NCI-H2107 (cell line): ENCODE results near the gene ZBTB44.
"Not testable (repeated sequence)": the region's sequence is repeated elsewhere in the genome, so short reads cannot be mapped to it uniquely, and the experiment has no call there.

Experiments used
- DNase-seq: peaks from one replicate; lab custom pipeline; 2025; lab: John Stamatoyannopoulos, UW

ZBTB44 gene

DNA sequence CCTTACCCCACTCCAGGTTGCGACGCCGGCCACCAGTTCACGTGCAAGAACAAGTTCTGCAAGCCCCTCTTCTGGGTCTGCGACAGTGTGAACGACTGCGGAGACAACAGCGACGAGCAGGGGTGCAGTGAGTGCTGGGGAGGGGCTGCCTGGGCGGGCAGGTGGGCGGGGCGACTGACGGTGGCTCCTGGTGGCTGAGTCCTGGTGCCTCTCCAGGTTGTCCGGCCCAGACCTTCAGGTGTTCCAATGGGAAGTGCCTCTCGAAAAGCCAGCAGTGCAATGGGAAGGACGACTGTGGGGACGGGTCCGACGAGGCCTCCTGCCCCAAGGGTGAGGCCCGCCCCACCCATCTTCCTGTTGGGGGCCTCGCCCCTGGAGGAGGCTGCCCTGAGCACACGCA is 116.4 kb downstream of the ZBTB44 start:
- no peak for DNase-seq

DNA sequence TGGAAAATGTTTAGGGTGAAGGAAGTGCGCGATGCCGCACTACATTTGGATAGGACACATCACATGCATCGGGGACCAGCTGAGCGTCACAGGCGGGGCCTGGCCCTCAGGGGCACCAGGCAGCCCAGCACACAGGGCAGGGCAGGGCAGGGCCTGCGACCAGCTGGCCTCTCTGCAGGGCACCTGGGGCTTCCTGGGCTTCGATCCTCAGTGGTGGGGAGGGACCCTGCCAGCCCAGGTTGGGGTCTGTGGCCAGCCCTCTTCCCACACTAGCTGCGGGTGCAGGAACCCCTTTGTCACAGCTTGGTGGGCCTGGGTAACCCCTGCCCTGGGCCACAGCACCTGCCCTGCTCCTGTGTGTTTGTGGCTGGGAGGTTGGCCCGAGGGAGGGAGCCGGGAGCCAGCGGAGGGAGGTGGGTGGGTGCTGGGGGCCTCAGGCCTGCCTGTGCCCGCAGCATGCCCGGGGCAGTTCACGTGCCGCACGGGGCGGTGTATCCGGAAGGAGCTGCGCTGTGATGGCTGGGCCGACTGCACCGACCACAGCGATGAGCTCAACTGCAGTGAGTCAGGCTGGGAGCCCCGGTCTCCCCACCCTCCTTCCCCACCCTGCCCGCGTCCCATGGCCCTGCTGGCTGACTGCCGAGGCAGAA is 117.2 kb downstream of the ZBTB44 start:
- no peak for DNase-seq

DNA sequence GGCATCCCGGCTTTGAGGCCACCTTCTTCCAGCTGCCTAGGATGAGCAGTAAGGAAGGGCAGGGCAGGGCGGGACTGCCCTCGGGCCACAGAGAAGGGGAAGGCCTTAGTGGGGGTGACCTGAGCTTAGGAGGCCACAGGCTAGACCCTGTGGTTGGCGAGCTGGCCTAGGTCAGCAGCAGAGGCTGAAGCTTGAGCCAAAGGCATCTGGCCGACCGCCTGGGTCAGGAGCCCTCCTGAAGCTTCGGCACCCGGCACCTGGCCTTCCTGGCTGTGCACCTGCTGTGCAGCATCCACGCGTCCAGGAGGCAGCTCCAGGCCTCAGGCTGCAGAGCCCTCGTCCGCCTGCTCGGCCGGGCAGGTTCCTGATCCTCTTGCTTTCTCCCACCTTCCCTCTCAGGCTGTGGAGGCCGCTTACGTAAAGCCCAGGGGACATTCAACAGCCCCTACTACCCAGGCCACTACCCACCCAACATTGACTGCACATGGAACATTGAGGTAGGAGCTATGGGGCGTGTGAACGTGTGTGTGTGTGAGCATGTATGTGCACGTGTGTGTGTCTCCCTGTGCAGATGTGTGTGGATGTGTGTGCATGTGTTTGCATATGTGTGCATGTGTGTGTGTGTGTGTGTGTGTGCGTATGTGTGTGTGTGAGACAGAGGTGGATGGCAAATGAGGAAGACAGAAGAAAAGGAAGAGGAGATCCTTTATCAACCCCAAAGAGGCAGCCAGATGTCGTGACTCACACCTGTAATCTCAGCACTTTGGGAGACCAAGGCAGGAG is 120.3 kb downstream of the ZBTB44 start:
- no peak for DNase-seq

DNA sequence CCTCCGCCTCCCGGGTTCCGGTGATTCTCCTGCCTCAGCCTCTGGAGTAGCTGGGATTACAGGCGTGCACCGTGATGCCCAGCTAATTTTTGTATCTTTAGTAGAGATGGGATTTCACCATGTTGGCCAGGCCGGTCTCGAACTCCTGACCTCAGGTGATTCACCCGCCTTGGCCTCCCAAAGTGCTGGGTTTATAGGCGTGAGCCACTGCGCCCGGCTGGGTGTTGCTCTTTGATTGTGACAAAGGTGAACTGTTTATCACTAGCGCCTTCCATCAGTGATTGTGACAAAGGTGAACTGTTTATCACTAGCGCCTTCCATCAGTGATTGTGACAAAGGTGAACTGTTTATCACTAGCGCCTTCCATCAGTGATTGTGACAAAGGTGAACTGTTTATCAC is 121.2 kb downstream of the ZBTB44 start:
- not testable (repeated sequence) for DNase-seq

DNA sequence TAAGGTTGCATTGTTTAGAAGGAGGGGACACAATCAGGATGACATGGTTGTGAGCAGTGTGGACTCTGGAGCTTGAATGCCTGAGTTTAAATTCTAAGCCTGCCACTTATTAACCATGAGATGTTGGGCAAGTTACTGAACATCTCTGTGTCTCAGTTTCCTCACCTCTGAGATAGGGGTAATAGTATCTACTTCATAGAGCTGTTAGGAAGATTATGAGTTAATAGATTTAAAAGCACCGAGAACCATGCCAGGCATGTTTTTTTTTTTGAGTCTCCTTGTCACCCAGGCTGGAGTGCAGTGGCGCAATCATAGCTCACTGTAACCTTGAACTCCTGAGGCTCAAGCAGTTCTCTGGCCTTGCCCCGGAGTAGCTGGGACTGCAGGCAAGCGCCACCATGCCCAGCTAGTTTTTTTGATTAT is 121.9 kb downstream of the ZBTB44 start:
- DNase-seq, result no peak

DNA sequence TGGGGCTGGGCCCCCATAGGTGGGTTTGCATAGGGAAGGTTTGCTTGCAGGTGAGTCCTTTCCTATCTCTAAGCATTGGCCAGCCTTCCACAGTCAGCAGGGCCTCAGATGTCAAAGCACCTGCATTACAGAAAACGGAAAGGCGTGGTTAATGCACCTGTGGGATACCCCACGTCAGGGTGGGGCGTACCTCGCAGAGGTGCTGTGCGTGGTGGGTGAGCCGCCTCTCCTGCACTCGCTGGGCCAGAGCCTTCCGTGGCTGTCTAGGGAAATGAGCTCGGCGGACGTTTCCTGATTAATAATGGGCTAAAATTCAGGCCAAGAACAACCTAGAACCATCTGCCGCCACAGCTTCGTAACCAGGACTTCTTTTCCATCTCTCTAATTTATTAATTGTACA is 122.8 kb downstream of the ZBTB44 start:
- no peak for DNase-seq

DNA sequence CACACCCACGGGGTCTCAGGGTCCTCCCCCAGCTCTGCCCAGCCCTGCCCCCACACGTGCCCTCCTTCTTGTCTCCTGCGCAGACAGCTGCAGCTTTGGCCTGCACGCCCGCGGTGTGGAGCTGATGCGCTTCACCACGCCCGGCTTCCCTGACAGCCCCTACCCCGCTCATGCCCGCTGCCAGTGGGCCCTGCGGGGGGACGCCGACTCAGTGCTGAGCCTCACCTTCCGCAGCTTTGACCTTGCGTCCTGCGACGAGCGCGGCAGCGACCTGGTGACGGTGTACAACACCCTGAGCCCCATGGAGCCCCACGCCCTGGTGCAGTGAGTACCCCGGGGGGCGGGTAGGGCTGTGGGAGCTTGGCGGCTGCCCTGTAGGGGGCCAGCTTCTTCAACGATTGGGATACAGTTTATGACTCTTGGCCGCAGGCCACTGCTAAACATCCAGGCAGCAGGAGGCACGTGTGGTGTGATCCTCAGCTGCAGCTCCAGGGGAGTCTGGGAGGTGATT is 124.3 kb downstream of the ZBTB44 start:
- DNase-seq, result peak; percentile 43

DNA sequence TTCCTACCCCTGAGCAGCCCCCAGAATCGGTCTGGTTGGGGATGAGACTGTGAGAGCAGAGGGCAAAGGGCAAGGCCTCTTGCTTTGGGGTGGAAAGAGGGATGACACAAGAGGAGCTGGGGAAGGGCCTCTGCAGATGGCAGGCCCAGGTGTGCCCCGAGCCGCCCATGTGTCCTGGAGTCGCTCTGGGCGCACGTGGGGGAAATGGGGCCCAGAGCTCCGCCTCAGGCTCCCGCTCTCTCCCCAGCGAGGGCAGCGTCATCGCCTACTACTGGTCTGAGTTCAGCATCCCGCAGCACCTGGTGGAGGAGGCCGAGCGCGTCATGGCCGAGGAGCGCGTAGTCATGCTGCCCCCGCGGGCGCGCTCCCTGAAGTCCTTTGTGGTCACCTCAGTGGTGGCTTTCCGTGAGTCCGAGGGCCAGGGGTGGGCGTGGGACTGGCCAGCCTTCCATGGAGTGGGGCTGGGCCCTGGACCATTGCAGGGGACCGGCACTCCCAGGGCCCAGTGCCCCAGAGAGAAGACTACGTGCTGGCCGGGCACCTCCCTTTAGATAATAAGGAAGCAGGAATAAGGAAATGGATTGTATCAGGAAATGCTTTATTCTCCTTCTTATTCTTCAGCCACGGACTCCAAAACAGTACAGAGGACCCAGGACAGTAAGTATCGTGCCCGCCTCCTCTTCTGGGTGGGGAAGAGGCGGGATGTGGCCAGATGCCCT is 125.1 kb downstream of the ZBTB44 start:
- DNase-seq, result no peak

GRCh38 chr11:130188585-130189347 is 126.0 kb downstream of the ZBTB44 start:
- no peak for DNase-seq

GRCh38 chr11:130188047-130188446 is 126.7 kb downstream of the ZBTB44 start:
- no peak for DNase-seq

DNA sequence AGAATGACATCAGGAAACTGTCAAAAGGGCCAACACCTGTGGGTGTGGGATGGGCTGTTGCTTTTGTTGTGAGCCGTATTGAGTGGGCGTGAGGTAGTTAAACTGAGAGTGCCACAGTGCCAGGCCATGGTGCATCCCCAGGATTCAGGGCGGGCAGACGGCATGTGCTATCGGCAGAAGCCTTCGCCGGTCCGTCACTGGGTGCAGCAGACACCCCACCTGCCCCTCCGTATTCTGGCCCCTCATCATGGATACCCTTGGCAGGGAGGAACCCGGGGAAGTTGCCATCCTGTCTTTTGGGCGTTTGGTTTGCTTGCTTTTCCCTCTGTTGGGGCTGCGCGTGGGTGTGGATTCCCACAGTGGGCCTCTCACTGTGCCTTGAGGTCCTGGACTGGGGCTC is 127.6 kb downstream of the ZBTB44 start:
- no peak for DNase-seq

- DNase-seq, result no peak
These were observed 130.7 kb downstream of the ZBTB44 start for GRCh38 chr11:130183878-130184610.

DNA sequence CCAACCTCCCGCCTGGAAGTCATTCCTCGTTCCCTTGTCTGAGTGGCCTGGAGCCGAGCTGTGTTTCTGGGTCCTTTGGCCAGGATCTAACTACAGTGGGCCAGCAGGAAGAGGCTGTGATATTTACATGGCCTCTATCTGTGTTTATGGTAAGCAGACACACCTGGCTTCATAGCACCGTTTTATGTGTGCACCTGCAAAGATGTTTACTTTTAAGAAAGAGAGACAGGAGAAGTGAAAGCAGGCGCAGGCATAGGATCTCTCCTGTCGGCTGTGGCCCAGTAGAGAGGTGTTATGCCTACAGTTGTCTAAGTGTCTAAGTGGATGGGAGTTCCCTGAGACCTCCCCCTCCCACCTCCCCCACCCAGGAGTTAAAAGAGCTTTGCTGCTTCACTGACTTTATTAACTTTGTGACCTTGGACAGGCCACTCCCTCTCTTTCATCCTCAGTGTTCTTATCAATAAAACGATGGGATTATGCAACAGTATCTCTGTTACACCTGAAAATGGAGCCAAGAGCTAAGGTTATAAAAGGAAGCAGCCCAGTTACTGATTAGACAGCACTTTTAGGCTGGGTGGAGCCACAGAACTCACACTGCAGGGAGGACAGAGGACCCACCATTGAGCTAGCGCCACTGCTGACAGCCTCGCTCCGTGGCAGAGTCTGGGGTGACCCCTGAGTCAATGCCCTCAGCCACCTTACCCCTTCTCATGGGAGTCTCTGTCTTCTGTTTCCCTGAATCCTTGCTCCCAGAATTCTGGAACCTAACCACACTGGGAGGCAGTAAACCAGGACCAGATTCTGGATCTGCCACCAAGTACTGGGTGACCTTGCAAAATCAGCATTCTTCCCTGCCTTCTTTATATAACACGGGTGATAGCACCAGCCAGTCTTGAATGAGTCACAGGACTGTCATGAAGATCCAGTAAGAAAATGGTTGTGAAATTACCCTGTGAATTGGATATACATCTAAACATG is 133.1 kb downstream of the ZBTB44 start:
- DNase-seq, result peak; percentile 35

DNA sequence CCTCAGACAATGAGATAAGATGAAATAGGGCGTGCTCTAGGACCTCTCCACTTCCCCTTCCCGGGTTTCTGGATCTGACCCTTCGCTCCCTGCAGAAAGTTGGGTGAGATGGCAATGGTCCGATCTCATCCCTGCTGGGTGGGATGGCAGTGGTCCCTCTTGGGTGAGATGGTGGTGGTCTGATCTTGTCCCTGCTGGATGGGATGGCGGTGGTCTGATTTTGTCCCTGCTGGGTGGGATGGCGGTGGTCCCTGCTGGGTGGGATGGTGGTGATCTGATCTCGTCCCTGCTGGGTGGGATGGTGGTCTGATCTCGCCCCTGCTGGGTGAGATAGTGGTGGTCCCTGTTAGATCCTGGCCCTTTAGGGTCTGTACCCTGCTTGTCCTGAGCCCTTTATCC is 133.8 kb downstream of the ZBTB44 start:
- no peak for DNase-seq

- no peak for DNase-seq
These were observed 134.2 kb downstream of the ZBTB44 start for GRCh38 chr11:130180491-130180890.

DNA sequence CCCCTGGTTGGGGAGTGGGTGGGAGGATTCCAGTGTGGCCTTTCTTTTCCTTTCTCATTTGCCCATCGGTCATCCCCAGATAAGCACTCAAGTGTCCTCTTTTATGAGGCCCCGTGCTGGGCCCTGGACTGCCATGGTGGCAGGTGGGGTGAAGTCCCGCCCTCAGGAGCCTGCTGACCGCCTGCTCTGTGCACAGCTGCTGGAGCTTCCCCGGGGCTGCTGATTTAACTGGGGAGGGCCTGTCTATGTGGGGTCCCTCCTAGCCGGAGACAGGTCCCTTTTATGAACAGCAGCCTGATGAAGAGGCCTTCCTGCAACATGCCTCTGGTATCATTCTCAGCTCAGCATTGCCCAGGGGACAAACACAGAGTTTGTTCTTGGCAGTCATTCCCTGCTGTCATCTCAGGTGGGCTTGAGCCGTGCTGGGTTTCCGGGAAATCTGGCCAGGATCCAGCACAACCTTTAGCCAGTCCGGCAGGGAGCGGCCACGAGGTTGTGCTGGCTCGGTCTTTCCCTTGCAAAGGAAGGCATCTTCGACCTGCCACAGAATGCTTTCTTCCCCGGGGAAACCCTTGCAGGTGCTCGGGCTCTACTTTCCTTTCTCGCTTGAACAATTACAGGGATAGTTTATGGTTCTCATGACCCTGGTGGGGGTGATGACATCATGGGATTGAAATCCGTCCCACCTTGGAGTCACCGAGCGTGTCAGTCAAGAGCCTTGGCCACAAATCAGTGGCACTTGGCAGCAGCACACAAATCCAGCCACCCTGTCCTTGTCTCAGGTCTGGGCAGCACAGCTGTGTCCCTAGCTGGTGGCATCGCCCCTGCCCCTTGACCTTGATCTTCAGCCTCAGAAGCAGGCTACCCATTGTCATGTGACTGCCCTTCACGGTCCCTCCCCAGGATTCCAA is 135.1 kb downstream of the ZBTB44 start:
- no peak for DNase-seq

DNA sequence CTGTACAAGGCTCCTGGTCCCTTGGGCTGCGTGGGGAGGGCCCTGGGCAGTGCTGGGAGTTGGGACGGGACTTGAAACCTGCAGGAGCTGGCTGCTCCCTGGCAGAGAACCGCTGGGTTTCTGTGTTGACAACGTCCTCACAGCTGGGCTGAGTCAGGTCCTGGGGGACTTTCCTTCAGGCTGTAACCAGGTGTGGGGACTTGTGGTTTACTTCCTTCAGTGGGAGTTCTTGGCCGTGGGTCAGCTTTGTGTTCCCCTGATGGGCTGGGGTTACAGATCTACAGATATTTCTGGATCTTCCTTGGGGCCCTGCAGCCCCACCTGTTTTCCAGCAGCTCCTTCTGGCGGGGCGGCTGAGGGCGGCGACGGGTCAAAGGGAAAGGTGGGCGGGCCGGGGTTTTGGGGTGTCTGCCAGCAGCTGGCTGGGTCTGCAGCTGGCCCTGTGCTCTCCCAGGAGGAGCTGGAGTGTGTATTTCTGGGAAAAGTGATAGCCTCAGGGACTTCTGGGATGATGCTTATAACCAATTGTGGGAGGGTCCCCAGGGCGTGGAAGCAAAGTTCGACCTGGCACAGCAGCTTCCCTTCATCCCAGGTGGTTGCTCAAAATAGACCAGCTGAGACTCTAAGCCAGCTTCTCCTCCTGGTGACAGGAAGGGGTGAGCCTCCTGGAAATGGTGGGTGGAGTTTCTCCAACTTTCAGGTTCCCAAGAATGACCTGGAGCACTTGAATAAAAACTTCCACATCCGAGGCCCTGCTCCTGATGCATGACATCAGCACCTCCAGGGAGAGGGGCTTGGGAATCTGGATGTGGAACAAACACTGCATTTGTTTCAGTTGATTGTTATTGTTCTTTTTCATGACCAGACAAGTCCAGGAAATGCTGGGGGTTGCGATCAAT is 136.0 kb downstream of the ZBTB44 start:
- no peak for DNase-seq

DNA sequence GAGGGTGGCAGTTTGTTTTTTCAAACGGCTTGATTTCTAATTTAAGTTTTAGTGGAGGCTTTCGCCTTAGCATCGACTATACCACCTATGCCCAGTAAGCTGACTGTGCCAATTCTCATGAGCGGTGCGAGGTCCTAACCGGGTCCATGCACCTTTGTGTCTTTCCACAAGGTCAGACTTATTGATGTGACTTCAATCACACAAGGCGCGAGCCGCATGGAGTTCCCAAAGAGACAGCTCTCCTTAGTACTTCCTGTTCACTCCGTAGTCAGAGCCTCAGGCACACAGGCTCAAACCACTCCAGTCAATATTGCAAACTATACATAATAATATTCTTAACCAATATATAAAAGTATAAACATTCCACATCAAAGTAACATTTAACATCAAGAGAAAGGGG is 136.9 kb downstream of the ZBTB44 start:
- no peak for DNase-seq
